Camera-type eye (tissue), 1 donor: ENCODE data around the gene KNTC1. TPM values are rescaled to one million over a fixed set of nuclear protein-coding genes. Genes with fewer than 3 reads are reported as not detected.

Experiments
- total RNA-seq: library from RNA; depleted of rRNA; stranded (reverse); fragments of >200 nt; gene quantifications from one replicate; pipeline ENCODE4 v1.2.3, GENCODE V29; 2014

Gene KNTC1, protein sequence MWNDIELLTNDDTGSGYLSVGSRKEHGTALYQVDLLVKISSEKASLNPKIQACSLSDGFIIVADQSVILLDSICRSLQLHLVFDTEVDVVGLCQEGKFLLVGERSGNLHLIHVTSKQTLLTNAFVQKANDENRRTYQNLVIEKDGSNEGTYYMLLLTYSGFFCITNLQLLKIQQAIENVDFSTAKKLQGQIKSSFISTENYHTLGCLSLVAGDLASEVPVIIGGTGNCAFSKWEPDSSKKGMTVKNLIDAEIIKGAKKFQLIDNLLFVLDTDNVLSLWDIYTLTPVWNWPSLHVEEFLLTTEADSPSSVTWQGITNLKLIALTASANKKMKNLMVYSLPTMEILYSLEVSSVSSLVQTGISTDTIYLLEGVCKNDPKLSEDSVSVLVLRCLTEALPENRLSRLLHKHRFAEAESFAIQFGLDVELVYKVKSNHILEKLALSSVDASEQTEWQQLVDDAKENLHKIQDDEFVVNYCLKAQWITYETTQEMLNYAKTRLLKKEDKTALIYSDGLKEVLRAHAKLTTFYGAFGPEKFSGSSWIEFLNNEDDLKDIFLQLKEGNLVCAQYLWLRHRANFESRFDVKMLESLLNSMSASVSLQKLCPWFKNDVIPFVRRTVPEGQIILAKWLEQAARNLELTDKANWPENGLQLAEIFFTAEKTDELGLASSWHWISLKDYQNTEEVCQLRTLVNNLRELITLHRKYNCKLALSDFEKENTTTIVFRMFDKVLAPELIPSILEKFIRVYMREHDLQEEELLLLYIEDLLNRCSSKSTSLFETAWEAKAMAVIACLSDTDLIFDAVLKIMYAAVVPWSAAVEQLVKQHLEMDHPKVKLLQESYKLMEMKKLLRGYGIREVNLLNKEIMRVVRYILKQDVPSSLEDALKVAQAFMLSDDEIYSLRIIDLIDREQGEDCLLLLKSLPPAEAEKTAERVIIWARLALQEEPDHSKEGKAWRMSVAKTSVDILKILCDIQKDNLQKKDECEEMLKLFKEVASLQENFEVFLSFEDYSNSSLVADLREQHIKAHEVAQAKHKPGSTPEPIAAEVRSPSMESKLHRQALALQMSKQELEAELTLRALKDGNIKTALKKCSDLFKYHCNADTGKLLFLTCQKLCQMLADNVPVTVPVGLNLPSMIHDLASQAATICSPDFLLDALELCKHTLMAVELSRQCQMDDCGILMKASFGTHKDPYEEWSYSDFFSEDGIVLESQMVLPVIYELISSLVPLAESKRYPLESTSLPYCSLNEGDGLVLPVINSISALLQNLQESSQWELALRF (N-terminal part only)
- total RNA-seq = 46.3 TPM

GRCh38 chr12:122526683-122527477 is at the start of gene KNTC1, which contains the start of gene RSRC2:
KNTC1 (plus strand) TSS chr12:122527249; CDS start chr12:122530064, 2,815 bp downstream.
RSRC2 (minus strand) TSS chr12:122526936; CDS start chr12:122526853, 83 bp downstream.

GRCh38 chr12:122500685-122501488 is 26.2 kb upstream of the KNTC1 start, which contains the start of gene ZCCHC8:
ZCCHC8 (minus strand) TSS chr12:122500932; CDS start chr12:122500840, 92 bp downstream.

Other genes starting within 250 kb of the KNTC1 start
- gene CLIP1, start 104.6 kb upstream of the KNTC1 start, total RNA-seq = 68.9 TPM
- 47.8 TPM for gene ZCCHC8, start 26.3 kb upstream of the KNTC1 start, total RNA-seq
- gene RSRC2, start 313 bp upstream of the KNTC1 start, total RNA-seq = 138 TPM
- 2.1 TPM for gene HCAR2, start 176.1 kb downstream of the KNTC1 start, total RNA-seq
- gene HCAR3, start 189.6 kb downstream of the KNTC1 start, total RNA-seq = 2.1 TPM
- gene HCAR1, start 203.6 kb downstream of the KNTC1 start, total RNA-seq = 0.99 TPM
- gene DENR, start 225.6 kb downstream of the KNTC1 start, total RNA-seq = 49.5 TPM
- 2.1 TPM for gene CCDC62, start 247.3 kb downstream of the KNTC1 start, total RNA-seq